Spinal cord (tissue), 10 donors: ENCODE data around the gene FRMD4A. TPM values are rescaled to one million over a fixed set of nuclear protein-coding genes. Genes with fewer than 3 reads are reported as not detected.
"Not testable (repeated sequence)": the region's sequence is repeated elsewhere in the genome, so short reads cannot be mapped to it uniquely, and the experiment has no call there.

Experiments used
- DNase-seq, 6 donors: peaks; one replicate each; pipeline versions ENCODE4 v3.0.0 to v3.0.0-alpha.2; 2013 to 2015; ENCODE audit warnings: low spot score in 6 of 6, low read depth in 4 of 6
- H3K27ac ChIP-seq: one replicate; pipeline ENCODE4 v1.5.1; 2013; ENCODE audit warnings: low read depth, low read length, control low read depth
- H3K27me3 ChIP-seq: one replicate; pipeline ENCODE4 v1.6.1; 2013; ENCODE audit warnings: low read length; ENCODE audit not compliant: control insufficient read depth, insufficient read depth
- H3K36me3 ChIP-seq: one replicate; pipeline ENCODE4 v1.6.1; 2013; ENCODE audit warnings: low read length; ENCODE audit not compliant: control insufficient read depth, insufficient read depth
- H3K4me1 ChIP-seq: one replicate; pipeline ENCODE4 v1.6.1; 2013; ENCODE audit warnings: low read length; ENCODE audit not compliant: control insufficient read depth, insufficient read depth
- H3K4me3 ChIP-seq: one replicate; pipeline ENCODE4 v1.5.1; 2013; ENCODE audit warnings: low read depth, low read length, control low read depth
- H3K9me3 ChIP-seq: one replicate; pipeline ENCODE4 v1.6.1; 2013; ENCODE audit warnings: low read length; ENCODE audit not compliant: control insufficient read depth, insufficient read depth
- WGBS: methylation state at CpG from one replicate; pipeline ENCODE4 v1.1.5; 2013; ENCODE audit warnings: missing lambda C conversion rate; ENCODE audit not compliant: insufficient coverage; 5-methylcytosine and 5-hydroxymethylcytosine counted together
- polyA plus RNA-seq, 2 donors: library from polyadenylated mRNA; unstranded; fragments of 120-200 nt; gene quantifications; one replicate each; pipeline ENCODE4 v1.2.1, GENCODE V29; 2013; ENCODE audit not compliant: insufficient read length in 2 of 2
- total RNA-seq, 2 donors: library from RNA; depleted of rRNA in 1 of 2; stranded (reverse); fragments of 120-200 nt in 1 of 2; fragments of >200 nt in 1 of 2; gene quantifications; one replicate each; pipeline versions ENCODE4 v1.2.3 to v1.2.4, GENCODE V29; 2013 to 2014
- donor health status: healthy.

Gene FRMD4A
- total and polyA plus RNA-seq, 4 donors = 75.4 to 97.8 (median 91.8) TPM

- no peak overlapping the region for H3K4me3 ChIP-seq
- no peak overlapping the region for H3K27ac ChIP-seq
- no peaks in the 10 kb centered on the region for H3K27me3 ChIP-seq
- H3K36me3 ChIP-seq = no peaks in the 10 kb centered on the region
- peaks cover 4% of the 10 kb centered on the region for H3K4me1 ChIP-seq
- no peaks in the 10 kb centered on the region for H3K9me3 ChIP-seq
- WGBS = 83% methylated on average over 11 of the region's 13 CpGs
- peak in 1 of 6 donors; percentile 81 for DNase-seq
Measured at GRCh38 chr10:13773496-13774170, 557.1 kb downstream of the FRMD4A start.

GRCh38 chr10:13773043-13773442 lies 557.7 kb downstream of the FRMD4A start:
- no peak overlapping the region for H3K27ac ChIP-seq
- no peaks in the 10 kb centered on the region for H3K36me3 ChIP-seq
- H3K4me3 ChIP-seq = no peak overlapping the region
- no peak for DNase-seq
- WGBS = 96% methylated on average over 4 of the region's 8 CpGs
- no peaks in the 10 kb centered on the region for H3K9me3 ChIP-seq
- H3K4me1 ChIP-seq = peaks cover 4% of the 10 kb centered on the region
- H3K27me3 ChIP-seq = no peaks in the 10 kb centered on the region

- no peaks in the 10 kb centered on the region for H3K9me3 ChIP-seq
- H3K4me3 ChIP-seq = no peak overlapping the region
- H3K4me1 ChIP-seq = no peaks in the 10 kb centered on the region
- H3K36me3 ChIP-seq = no peaks in the 10 kb centered on the region
- no peaks in the 10 kb centered on the region for H3K27me3 ChIP-seq
- WGBS = 100% methylated on average over 1 of the region's 4 CpGs
- no peak for DNase-seq
- H3K27ac ChIP-seq = no peak overlapping the region
Measured at GRCh38 chr10:13771992-13772391, 558.7 kb downstream of the FRMD4A start.

- H3K4me3 ChIP-seq = no peak overlapping the region
- no peak for DNase-seq
- no peaks in the 10 kb centered on the region for H3K4me1 ChIP-seq
- no peaks in the 10 kb centered on the region for H3K9me3 ChIP-seq
- H3K36me3 ChIP-seq = no peaks in the 10 kb centered on the region
- no peak overlapping the region for H3K27ac ChIP-seq
- no peaks in the 10 kb centered on the region for H3K27me3 ChIP-seq
- WGBS = 100% methylated on average over 2 of the region's 4 CpGs
Measured at GRCh38 chr10:13770760-13771493, 559.8 kb downstream of the FRMD4A start.

- no peaks in the 10 kb centered on the region for H3K9me3 ChIP-seq
- H3K4me1 ChIP-seq = no peaks in the 10 kb centered on the region
- H3K27me3 ChIP-seq = no peaks in the 10 kb centered on the region
- WGBS = 82% methylated on average over 5 of the region's 10 CpGs
- no peak overlapping the region for H3K4me3 ChIP-seq
- DNase-seq = no peak
- H3K36me3 ChIP-seq = no peaks in the 10 kb centered on the region
- no peak overlapping the region for H3K27ac ChIP-seq
Measured at GRCh38 chr10:13769946-13770345, 560.8 kb downstream of the FRMD4A start.

GRCh38 chr10:13767676-13768178 lies 563.0 kb downstream of the FRMD4A start:
- H3K36me3 ChIP-seq = no peaks in the 10 kb centered on the region
- no peaks in the 10 kb centered on the region for H3K27me3 ChIP-seq
- H3K4me3 ChIP-seq = no peak overlapping the region
- H3K9me3 ChIP-seq = no peaks in the 10 kb centered on the region
- H3K4me1 ChIP-seq = no peaks in the 10 kb centered on the region
- no peak for DNase-seq
- WGBS = 63% methylated on average over 10 of the region's 13 CpGs
- no peak overlapping the region for H3K27ac ChIP-seq

GRCh38 chr10:13767148-13767547 lies 563.6 kb downstream of the FRMD4A start:
- not testable (repeated sequence) for H3K4me1 ChIP-seq, H3K4me3 ChIP-seq, H3K36me3 ChIP-seq, H3K27me3 ChIP-seq, H3K27ac ChIP-seq, H3K9me3 ChIP-seq, DNase-seq
- WGBS = 97% methylated on average over 5 of the region's 5 CpGs

GRCh38 chr10:13765641-13766341 lies 564.9 kb downstream of the FRMD4A start:
- Histone ChIP-seq H3K27ac (no peak overlapping the region), H3K4me3 (no peak overlapping the region), H3K4me1 (no peaks in the 10 kb centered on the region), H3K27me3 (no peaks in the 10 kb centered on the region), H3K9me3 (no peaks in the 10 kb centered on the region), H3K36me3 (no peaks in the 10 kb centered on the region)
- 63% methylated on average over 4 of the region's 19 CpGs for WGBS
- DNase-seq = peak in 1 of 6 donors; percentile 88

- H3K9me3 ChIP-seq = no peaks in the 10 kb centered on the region
- no peaks in the 10 kb centered on the region for H3K27me3 ChIP-seq
- no CpG with 5 or more reads among the region's 2 CpGs for WGBS
- H3K36me3 ChIP-seq = no peaks in the 10 kb centered on the region
- no peak overlapping the region for H3K27ac ChIP-seq
- H3K4me1 ChIP-seq = no peaks in the 10 kb centered on the region
- no peak overlapping the region for H3K4me3 ChIP-seq
- DNase-seq = no peak
Measured at GRCh38 chr10:13761490-13762091, 569.1 kb downstream of the FRMD4A start.
